ENCODE measurements around the gene EPN2. TPM values are rescaled to one million over a fixed set of nuclear protein-coding genes. Genes with fewer than 3 reads are reported as not detected.

The EPN2 gene
- total RNA-seq, 1 experiment from 2014 or later, result 31.3 TPM

DNA sequence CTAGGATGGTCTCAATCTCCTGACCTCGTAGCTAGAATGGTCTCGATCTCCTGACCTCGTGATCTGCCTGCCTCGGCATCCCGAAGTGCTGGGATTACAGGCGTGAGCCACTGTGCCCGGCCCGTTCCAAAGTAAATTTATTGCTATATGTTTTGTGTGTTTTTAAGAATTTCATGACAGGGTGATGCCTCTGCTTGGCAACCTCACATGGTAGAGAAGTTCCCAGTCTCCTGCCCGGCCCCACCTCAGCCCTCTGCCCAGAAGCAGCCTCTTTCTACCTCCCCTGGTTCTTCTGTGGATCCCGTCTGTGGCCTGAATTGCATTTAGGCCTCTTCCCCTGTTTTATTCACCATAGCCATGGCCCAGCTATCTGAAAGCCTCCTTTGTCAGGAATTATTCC, 70.4 kb downstream of the EPN2 start:
- no peaks in the 10 kb centered on the region for H3K4me1 Mint-ChIP-seq (ENCODE audit: low read depth, unreplicated experiment)
- H3K9me3 Mint-ChIP-seq (ENCODE audit: low read depth, unreplicated experiment), result no peaks in the 10 kb centered on the region
- intact Hi-C loops (cut with micrococcal nuclease; ENCODE audit: unreplicated experiment), result no loop called here
- peaks cover 5% of the 10 kb centered on the region for H3K36me3 Mint-ChIP-seq (ENCODE audit: insufficient read depth, unreplicated experiment)
- no TSS peak for BruUV-seq (replicated peaks)
- H3K4me3 Mint-ChIP-seq (ENCODE audit: low read depth, unreplicated experiment), result no peak overlapping the region
- no peak for TF ChIP-seq CTCF (IDR thresholded peaks at IDR 0.05; ENCODE audit: unreplicated experiment)
- H3K27me3 Mint-ChIP-seq (ENCODE audit: unreplicated experiment), result no peaks in the 10 kb centered on the region
- CTCF ChIA-PET, result no interaction called here
- no peak overlapping the region for H3K27ac Mint-ChIP-seq (ENCODE audit: unreplicated experiment)
- DNase-seq, result no peak

GRCh38 chr17:19308398-19308797, 71.2 kb downstream of the EPN2 start:
- CTCF ChIA-PET, result interaction anchor here (0.7 to 0.8 kb wide), 2 partner anchors 64 to 956 kb away, joined by 5 to 6 read pairs; no protein-coding TSS in a partner anchor
- BruUV-seq (replicated peaks), result no TSS peak
- intact Hi-C loops (cut with micrococcal nuclease; ENCODE audit: unreplicated experiment), result no loop called here
- Mint-ChIP-seq H3K36me3 (ENCODE audit: insufficient read depth, unreplicated experiment) (peaks cover 5% of the 10 kb centered on the region), H3K9me3 (ENCODE audit: low read depth, unreplicated experiment) (no peaks in the 10 kb centered on the region), H3K27me3 (ENCODE audit: unreplicated experiment) (no peaks in the 10 kb centered on the region), H3K4me1 (ENCODE audit: low read depth, unreplicated experiment) (no peaks in the 10 kb centered on the region), H3K27ac (ENCODE audit: unreplicated experiment) (no peak overlapping the region), H3K4me3 (ENCODE audit: low read depth, unreplicated experiment) (no peak overlapping the region)
- TF ChIP-seq CTCF (IDR thresholded peaks at IDR 0.05; ENCODE audit: unreplicated experiment), result no peak
- no peak for DNase-seq

DNA sequence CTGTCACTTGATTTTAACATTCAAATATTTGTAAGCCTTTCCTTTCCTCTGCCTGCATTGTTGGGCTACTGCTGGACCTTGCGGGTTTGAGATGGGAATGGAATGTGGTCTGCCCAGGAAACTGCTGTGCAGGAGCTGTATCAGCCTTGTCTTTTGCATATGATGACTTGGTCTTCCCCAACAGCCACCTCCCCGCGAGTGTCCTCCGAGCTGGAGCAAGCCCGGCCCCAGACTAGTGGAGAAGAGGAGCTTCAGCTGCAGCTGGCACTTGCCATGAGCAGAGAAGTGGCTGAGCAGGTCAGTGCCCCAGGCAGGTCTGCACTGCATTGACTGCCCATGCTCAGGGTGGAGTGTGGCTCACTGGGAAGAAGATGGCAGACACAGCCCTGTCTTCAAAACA, 72.5 kb downstream of the EPN2 start:
- BruUV-seq (replicated peaks), result no TSS peak
- no peaks in the 10 kb centered on the region for H3K27me3 Mint-ChIP-seq (ENCODE audit: unreplicated experiment)
- intact Hi-C loops (cut with micrococcal nuclease; ENCODE audit: unreplicated experiment), result no loop called here
- no peak overlapping the region for H3K27ac Mint-ChIP-seq (ENCODE audit: unreplicated experiment)
- TF ChIP-seq CTCF (IDR thresholded peaks at IDR 0.05; ENCODE audit: unreplicated experiment), result no peak
- CTCF ChIA-PET, result no interaction called here
- H3K36me3 Mint-ChIP-seq (ENCODE audit: insufficient read depth, unreplicated experiment), result peaks cover 11% of the 10 kb centered on the region
- DNase-seq, result no peak
- no peaks in the 10 kb centered on the region for H3K9me3 Mint-ChIP-seq (ENCODE audit: low read depth, unreplicated experiment)
- no peak overlapping the region for H3K4me3 Mint-ChIP-seq (ENCODE audit: low read depth, unreplicated experiment)
- no peaks in the 10 kb centered on the region for H3K4me1 Mint-ChIP-seq (ENCODE audit: low read depth, unreplicated experiment)

- no peak for TF ChIP-seq CTCF (IDR thresholded peaks at IDR 0.05; ENCODE audit: unreplicated experiment)
- H3K36me3 Mint-ChIP-seq (ENCODE audit: insufficient read depth, unreplicated experiment), result peaks cover 15% of the 10 kb centered on the region
- H3K27ac Mint-ChIP-seq (ENCODE audit: unreplicated experiment), result no peak overlapping the region
- no peaks in the 10 kb centered on the region for H3K9me3 Mint-ChIP-seq (ENCODE audit: low read depth, unreplicated experiment)
- CTCF ChIA-PET, result no interaction called here
- no peaks in the 10 kb centered on the region for H3K27me3 Mint-ChIP-seq (ENCODE audit: unreplicated experiment)
- BruUV-seq (replicated peaks), result no TSS peak
- H3K4me3 Mint-ChIP-seq (ENCODE audit: low read depth, unreplicated experiment), result no peak overlapping the region
- no peaks in the 10 kb centered on the region for H3K4me1 Mint-ChIP-seq (ENCODE audit: low read depth, unreplicated experiment)
- no peak for DNase-seq
- intact Hi-C loops (cut with micrococcal nuclease; ENCODE audit: unreplicated experiment), result no loop called here
These were observed 73.0 kb downstream of the EPN2 start for GRCh38 chr17:19310151-19310550.

Data from Calu3 (cell line).